IMR-90 (cell line): ENCODE measurements around the gene IRF2.
A peak's percentile ranks its signal among the peaks of the same experiment; 100 is the strongest.

Experiments used
- CEBPB ChIP-seq: IDR thresholded peaks from 2 replicates; pipeline ENCODE4 v1.6.1; 2012; ENCODE audit warnings: low read depth, low read length, improper control_type of control experiment
- CHD1 ChIP-seq: IDR thresholded peaks from 2 replicates; pipeline ENCODE4 v1.6.1; 2012; ENCODE audit warnings: low read depth, low read length, improper control_type of control experiment
- CTCF ChIP-seq: conservative IDR thresholded peaks from 2 replicates; pipeline ENCODE4 v1.5.1; 2012; ENCODE audit warnings: mild to moderate bottlenecking, low read depth, low read length, improper control_type of control experiment
- ELK1 ChIP-seq: fragments of 150-350 bp; IDR thresholded peaks from 2 replicates; pipeline ENCODE4 v1.6.1; 2016; ENCODE audit warnings: low read depth, mild to moderate bottlenecking, low read length, moderate library complexity, borderline replicate concordance
- FOS ChIP-seq: fragments of 150-350 bp; IDR thresholded peaks from 2 replicates; pipeline ENCODE4 v1.6.1; 2016; ENCODE audit warnings: low read depth, low read length
- MAFK ChIP-seq: IDR thresholded peaks from 2 replicates; pipeline ENCODE4 v1.6.1; 2012; ENCODE audit warnings: low read depth, low read length, improper control_type of control experiment
- MAZ ChIP-seq: IDR thresholded peaks from 2 replicates; pipeline ENCODE4 v1.6.1; 2012; ENCODE audit warnings: low read depth, mild to moderate bottlenecking, low read length, improper control_type of control experiment, moderate library complexity, borderline replicate concordance
- MXI1 ChIP-seq: IDR thresholded peaks from 2 replicates; pipeline ENCODE4 v1.6.1; 2012; ENCODE audit warnings: low read depth, mild to moderate bottlenecking, low read length, moderate library complexity, borderline replicate concordance
- POLR2A ChIP-seq: IDR thresholded peaks from 2 replicates; pipeline ENCODE4 v1.6.1; 2012; ENCODE audit warnings: mild to moderate bottlenecking, low read depth, low read length
- RCOR1 ChIP-seq: IDR thresholded peaks from 2 replicates; pipeline ENCODE4 v1.6.1; 2012; ENCODE audit warnings: mild to moderate bottlenecking, low read length, improper control_type of control experiment; ENCODE audit not compliant: insufficient replicate concordance
- RFX5 ChIP-seq: IDR thresholded peaks from 2 replicates; pipeline ENCODE4 v1.8.0; 2012; ENCODE audit warnings: low read depth, mild to moderate bottlenecking, low read length, moderate library complexity
- SMC3 ChIP-seq: fragments of 150-350 bp; IDR thresholded peaks from 2 replicates; pipeline ENCODE4 v1.6.1; 2016; ENCODE audit warnings: low read depth, mild to moderate bottlenecking, antibody characterized with exemption, low read length, moderate library complexity
- TF ChIP-seq, protein P1 (sequence below): fragments of 150-350 bp; IDR thresholded peaks from 2 replicates; pipeline ENCODE4 v1.6.1; 2017; ENCODE audit warnings: mild to moderate bottlenecking, antibody characterized with exemption, low read length, low read depth

DNA sequence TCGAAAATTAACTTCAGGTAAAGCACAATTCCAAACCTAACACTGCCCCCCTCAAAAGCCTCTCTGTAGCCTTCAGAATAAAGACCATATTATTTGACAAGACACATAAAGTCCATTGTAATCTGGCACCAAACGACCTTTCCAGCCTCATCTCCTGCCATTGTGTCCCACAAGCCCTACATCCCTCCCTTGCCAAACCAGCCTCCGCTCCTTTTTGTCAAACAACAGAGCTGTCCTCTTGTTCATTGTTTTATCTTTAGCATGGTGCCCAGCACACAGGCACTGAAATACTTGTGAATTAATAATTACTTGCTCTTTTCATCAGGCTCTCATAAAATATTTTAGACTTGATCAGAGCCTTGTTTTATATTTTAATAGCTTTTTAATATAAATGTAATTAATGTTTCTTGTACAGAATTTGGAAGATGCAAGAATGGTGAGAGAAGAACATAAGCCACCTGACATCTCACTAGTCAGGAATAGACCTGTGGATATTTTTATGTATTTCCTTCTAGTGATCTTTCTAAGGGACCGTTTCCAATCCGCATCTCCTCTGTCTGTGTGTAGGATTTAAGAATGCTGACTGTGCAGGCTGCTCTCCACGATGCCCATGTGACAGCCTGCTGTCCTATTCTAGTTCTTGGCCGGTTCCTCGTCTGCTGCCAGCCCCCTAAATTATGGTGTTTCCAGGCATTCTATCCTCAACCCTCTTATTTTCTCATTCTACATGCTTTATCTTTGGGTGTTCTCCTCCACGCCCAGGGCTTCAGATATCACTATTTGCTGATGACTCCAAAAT, 3.0 kb upstream of the IRF2 start:
- no peak for TF ChIP-seq CHD1
- no peak for TF ChIP-seq CEBPB
- TF ChIP-seq CTCF, result no peak
- no peak for TF ChIP-seq SMC3
- no peak for TF ChIP-seq POLR2A
- no peak for TF ChIP-seq MXI1
- TF ChIP-seq, protein P1, sequence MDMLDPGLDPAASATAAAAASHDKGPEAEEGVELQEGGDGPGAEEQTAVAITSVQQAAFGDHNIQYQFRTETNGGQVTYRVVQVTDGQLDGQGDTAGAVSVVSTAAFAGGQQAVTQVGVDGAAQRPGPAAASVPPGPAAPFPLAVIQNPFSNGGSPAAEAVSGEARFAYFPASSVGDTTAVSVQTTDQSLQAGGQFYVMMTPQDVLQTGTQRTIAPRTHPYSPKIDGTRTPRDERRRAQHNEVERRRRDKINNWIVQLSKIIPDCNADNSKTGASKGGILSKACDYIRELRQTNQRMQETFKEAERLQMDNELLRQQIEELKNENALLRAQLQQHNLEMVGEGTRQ, result no peak
- TF ChIP-seq MAFK, result peak; percentile 75
- TF ChIP-seq MAZ, result no peak
- no peak for TF ChIP-seq RFX5
- TF ChIP-seq FOS, result no peak
- no peak for TF ChIP-seq RCOR1
- no peak for TF ChIP-seq ELK1
